Measurements from ENCODE around the gene GID8. TPM values are rescaled to one million over a fixed set of nuclear protein-coding genes. Genes with fewer than 3 reads are reported as not detected.

GID8 gene
- total RNA-seq, 1 experiment from 2014 or later = 35.6 TPM

DNA sequence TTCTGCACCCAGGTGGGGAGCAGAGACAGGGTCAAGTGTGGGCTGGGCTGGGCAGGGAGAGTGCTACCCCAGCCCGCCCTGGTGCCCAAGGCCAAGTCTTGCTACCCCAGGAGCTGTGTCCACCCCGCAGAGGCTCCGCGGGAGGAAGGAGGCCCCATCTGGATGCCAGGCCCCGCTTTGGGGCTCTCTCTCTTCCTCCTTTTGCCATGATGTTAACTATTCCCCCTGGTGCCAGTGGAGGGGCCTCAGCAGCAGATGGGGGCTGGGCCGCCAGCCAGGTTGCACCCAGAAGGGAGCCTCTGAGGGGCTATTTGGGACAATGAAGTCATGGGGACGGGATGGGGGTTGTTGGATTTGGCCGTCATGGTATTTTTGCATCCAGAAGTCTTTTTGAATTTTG lies 23.9 kb downstream of the GID8 start:
- Histone ChIP-seq H3K27me3 (ENCODE audit: insufficient read depth, low read length) (no peaks in the 10 kb centered on the region), H3K9me3 (ENCODE audit: control insufficient read depth in 1 of 2, insufficient read depth in 1 of 2, low read depth in 1 of 2, low read length in 2 of 2) (no peaks in the 10 kb centered on the region), H3K27ac (ENCODE audit: low read depth, low read length) (no peak overlapping the region), H4K20me1 (ENCODE audit: insufficient read depth) (no peaks in the 10 kb centered on the region), H3K9me2 (ENCODE audit: insufficient read depth) (no peaks in the 10 kb centered on the region), H3K4me3 (replicated peaks in 1 of 2; ENCODE audit: low read depth in 1 of 2, low read length in 2 of 2) (no peak overlapping the region), H3K4me1 (ENCODE audit: control insufficient read depth in 1 of 2, insufficient read depth in 2 of 2, low read length in 2 of 2) (no peaks in the 10 kb centered on the region), H3K4me2 (ENCODE audit: low read length) (no peak overlapping the region), H2AFZ (ENCODE audit: low read depth, low read length, poor library complexity, severe bottlenecking) (no peak overlapping the region), H3K79me2 (ENCODE audit: insufficient read depth, low read length) (no peaks in the 10 kb centered on the region), H3K9ac (ENCODE audit: low read length) (no peak overlapping the region), H3K36me3 (ENCODE audit: control insufficient read depth in 1 of 2, insufficient read depth in 2 of 2, low read length in 2 of 2) (peaks cover 0 to 8% of the 10 kb centered on the region in 2 experiments; a peak in 1 of 4 replicates)
- no TSS peak for BruUV-seq (replicated peaks)
- ChIA-PET RAD21 (ENCODE audit: low non-redundant PET in 1 of 2, low total read pairs in 2 of 2, uncharacterized antibody in 2 of 2, unreplicated experiment in 2 of 2) (no interaction called here), POLR2A (no interaction called here), CTCF (no interaction called here)
- DNase-seq (ENCODE audit: low read depth, low spot score) = no peak
- ATAC-seq = no peak
- intact Hi-C loops (cut with micrococcal nuclease) = no loop called here
- TF ChIP-seq EZH2 (IDR thresholded peaks at IDR 0.05) (no peak), SP1 (IDR thresholded peaks at IDR 0.05; ENCODE audit: low read depth) (no peak)
- TF ChIP-seq, protein P1, sequence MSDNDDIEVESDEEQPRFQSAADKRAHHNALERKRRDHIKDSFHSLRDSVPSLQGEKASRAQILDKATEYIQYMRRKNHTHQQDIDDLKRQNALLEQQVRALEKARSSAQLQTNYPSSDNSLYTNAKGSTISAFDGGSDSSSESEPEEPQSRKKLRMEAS (IDR thresholded peaks at IDR 0.05) = no peak
- TF ChIP-seq, protein P2, sequence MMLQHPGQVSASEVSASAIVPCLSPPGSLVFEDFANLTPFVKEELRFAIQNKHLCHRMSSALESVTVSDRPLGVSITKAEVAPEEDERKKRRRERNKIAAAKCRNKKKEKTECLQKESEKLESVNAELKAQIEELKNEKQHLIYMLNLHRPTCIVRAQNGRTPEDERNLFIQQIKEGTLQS (IDR thresholded peaks at IDR 0.05) = no peak

DNA sequence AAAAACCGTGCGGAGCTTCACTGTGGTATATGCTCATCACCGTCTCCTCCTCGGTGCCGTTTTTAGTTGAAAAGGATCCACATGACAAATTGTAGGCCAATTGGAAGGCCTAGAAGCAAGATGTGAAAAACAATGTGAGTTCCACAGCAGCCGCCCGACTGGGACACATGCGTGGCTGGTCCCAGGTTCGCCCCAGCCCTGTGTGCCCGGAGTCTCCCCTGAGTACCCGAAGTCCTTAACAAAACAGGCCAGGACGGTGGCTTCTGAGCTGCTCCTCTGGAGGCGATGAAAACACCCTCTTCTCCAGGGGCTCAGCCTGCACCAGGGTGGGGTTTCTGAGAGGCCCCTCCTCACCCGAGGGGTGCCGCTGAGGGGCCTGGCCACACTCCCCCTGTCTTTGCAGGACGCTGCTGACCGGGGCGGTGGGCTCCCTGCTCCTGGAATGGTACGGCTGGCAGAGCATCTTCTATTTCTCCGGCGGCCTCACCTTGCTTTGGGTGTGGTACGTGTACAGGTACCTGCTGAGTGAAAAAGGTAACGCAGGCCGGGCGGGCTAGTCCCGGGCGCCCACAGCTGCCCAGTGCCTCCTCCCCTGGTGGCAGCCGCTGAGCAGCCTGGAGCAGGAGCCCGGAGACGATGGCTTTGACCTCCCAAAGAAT lies 24.4 kb downstream of the GID8 start:
- no peaks in the 10 kb centered on the region for H3K9me3 ChIP-seq (ENCODE audit: control insufficient read depth in 1 of 2, insufficient read depth in 1 of 2, low read depth in 1 of 2, low read length in 2 of 2)
- H3K9ac ChIP-seq (ENCODE audit: low read length) = no peak overlapping the region
- H3K9me2 ChIP-seq (ENCODE audit: insufficient read depth) = no peaks in the 10 kb centered on the region
- H2AFZ ChIP-seq (ENCODE audit: low read depth, low read length, poor library complexity, severe bottlenecking) = no peak overlapping the region
- H3K36me3 ChIP-seq (ENCODE audit: control insufficient read depth in 1 of 2, insufficient read depth in 2 of 2, low read length in 2 of 2) = peaks cover 0 to 8% of the 10 kb centered on the region in 2 experiments; a peak in 1 of 4 replicates
- intact Hi-C loops (cut with micrococcal nuclease) = no loop called here
- CTCF ChIA-PET = no interaction called here
- no TSS peak for BruUV-seq (replicated peaks)
- H3K27me3 ChIP-seq (ENCODE audit: insufficient read depth, low read length) = no peaks in the 10 kb centered on the region
- no peak overlapping the region for H3K4me3 ChIP-seq (replicated peaks in 1 of 2; ENCODE audit: low read depth in 1 of 2, low read length in 2 of 2)
- H3K79me2 ChIP-seq (ENCODE audit: insufficient read depth, low read length) = no peaks in the 10 kb centered on the region
- no peak overlapping the region for H3K4me2 ChIP-seq (ENCODE audit: low read length)
- TF ChIP-seq POLR2AphosphoS5 (IDR thresholded peaks at IDR 0.05; ENCODE audit: low read depth, low read length) = no peak
- no peak for TF ChIP-seq EZH2phosphoT487 (IDR thresholded peaks at IDR 0.05; ENCODE audit: borderline replicate concordance)
- TF ChIP-seq, protein P1 (IDR thresholded peaks at IDR 0.05) = no peak
- TF ChIP-seq, protein P2 (IDR thresholded peaks at IDR 0.05) = no peak
- no peak for TF ChIP-seq YY1 (IDR thresholded peaks at IDR 0.05; ENCODE audit: extremely low read depth, insufficient replicate concordance, low read depth, low read length)
- ATAC-seq (no peak), DNase-seq (ENCODE audit: low read depth, low spot score) (no peak)
- POLR2A ChIA-PET = no interaction called here
- no peaks in the 10 kb centered on the region for H4K20me1 ChIP-seq (ENCODE audit: insufficient read depth)
- RAD21 ChIA-PET (ENCODE audit: low non-redundant PET in 1 of 2, low total read pairs in 2 of 2, uncharacterized antibody in 2 of 2, unreplicated experiment in 2 of 2) = no interaction called here
- no peak overlapping the region for H3K27ac ChIP-seq (ENCODE audit: low read depth, low read length)
- H3K4me1 ChIP-seq (ENCODE audit: control insufficient read depth in 1 of 2, insufficient read depth in 2 of 2, low read length in 2 of 2) = no peaks in the 10 kb centered on the region
